Brain microvascular endothelial cell (primary cell): Measurements from ENCODE around the gene KIF15.
"Not testable (repeated sequence)": the region's sequence is repeated elsewhere in the genome, so short reads cannot be mapped to it uniquely, and the experiment has no call there.

Experiments
- DNase-seq: peaks from one replicate; pipeline ENCODE4 v3.0.0-alpha.2; 2020
- H3K27ac ChIP-seq: fragments of 250-450 bp; sonication (Bioruptor Pico); 2 replicates; pipeline ENCODE4 v1.5.1; 2020; ENCODE audit warnings: mild to moderate bottlenecking, moderate library complexity
- H3K27me3 ChIP-seq: fragments of 250-450 bp; sonication (Bioruptor Pico); replicated peaks from 2 replicates; pipeline ENCODE4 v1.5.1; 2020; ENCODE audit warnings: mild to moderate bottlenecking
- H3K36me3 ChIP-seq: fragments of 250-450 bp; sonication (Bioruptor Pico); replicated peaks from 2 replicates; pipeline ENCODE4 v1.5.1; 2020; ENCODE audit warnings: mild to moderate bottlenecking
- H3K4me3 ChIP-seq: 2 replicates; pipeline ENCODE4 v1.5.1; 2011; ENCODE audit warnings: low read depth, mild to moderate bottlenecking, control low read depth, low read length, moderate library complexity
- in situ Hi-C: cut with HindIII; loops from 2 replicates; pipeline ENCODE4 v1.10.0; 2017; ENCODE audit warnings: low sequenced_read_pairs, low pct_ligation_motif_present
- TF ChIP-seq, protein P1 (sequence below): IDR thresholded peaks from 2 replicates; pipeline ENCODE4 v1.5.1; 2011; ENCODE audit warnings: low read depth, mild to moderate bottlenecking, moderate library complexity, low read length, control low read depth, inconsistent platforms; ENCODE audit errors: missing control alignments

KIF15 gene

DNA sequence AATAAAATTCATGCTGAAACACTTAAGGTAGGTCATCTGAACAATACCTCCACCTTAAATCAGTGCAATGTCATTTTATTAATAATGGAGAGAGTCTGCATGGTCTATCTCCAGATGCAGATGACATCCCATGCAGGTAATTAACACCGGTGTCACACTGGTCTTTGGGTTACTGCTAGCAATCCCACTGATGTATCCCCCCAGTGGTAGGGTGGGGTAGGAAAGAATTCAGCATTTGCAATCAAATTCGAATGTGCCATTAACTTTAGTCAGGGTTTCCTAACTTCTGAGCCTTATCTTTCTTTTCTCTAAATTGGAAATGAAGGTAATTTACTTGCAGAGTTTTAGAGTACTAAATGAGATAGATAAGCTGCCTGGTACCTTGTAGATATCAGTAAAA lies 44.4 kb downstream of the KIF15 start:
- H3K27ac ChIP-seq = no peak overlapping the region
- H3K36me3 ChIP-seq = no peaks in the 10 kb centered on the region
- no peak for DNase-seq
- TF ChIP-seq, protein P1, sequence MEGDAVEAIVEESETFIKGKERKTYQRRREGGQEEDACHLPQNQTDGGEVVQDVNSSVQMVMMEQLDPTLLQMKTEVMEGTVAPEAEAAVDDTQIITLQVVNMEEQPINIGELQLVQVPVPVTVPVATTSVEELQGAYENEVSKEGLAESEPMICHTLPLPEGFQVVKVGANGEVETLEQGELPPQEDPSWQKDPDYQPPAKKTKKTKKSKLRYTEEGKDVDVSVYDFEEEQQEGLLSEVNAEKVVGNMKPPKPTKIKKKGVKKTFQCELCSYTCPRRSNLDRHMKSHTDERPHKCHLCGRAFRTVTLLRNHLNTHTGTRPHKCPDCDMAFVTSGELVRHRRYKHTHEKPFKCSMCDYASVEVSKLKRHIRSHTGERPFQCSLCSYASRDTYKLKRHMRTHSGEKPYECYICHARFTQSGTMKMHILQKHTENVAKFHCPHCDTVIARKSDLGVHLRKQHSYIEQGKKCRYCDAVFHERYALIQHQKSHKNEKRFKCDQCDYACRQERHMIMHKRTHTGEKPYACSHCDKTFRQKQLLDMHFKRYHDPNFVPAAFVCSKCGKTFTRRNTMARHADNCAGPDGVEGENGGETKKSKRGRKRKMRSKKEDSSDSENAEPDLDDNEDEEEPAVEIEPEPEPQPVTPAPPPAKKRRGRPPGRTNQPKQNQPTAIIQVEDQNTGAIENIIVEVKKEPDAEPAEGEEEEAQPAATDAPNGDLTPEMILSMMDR = no peak
- no peaks in the 10 kb centered on the region for H3K27me3 ChIP-seq
- H3K4me3 ChIP-seq = no peak overlapping the region
- in situ Hi-C loops = no loop called here

DNA sequence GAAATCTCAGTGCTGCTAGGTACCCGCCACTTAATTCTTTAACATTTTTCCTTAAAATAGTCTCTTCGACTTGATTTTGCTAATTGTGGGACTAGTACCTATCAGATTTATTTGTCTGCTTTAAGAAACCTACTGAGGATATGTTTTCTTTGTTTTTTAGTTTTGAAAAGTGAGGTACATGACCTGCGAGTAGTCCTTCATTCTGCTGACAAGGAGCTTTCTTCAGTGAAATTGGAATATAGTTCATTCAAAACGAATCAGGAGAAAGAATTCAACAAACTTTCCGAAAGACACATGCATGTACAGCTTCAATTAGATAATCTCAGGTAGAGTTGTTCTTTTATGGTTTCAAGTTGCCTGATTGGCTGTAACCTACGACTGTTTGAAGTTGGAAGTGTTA lies 53.2 kb downstream of the KIF15 start:
- no peak overlapping the region for H3K4me3 ChIP-seq
- in situ Hi-C loops = no loop called here
- TF ChIP-seq, protein P1 = no peak
- DNase-seq = no peak
- H3K27ac ChIP-seq = no peak overlapping the region
- H3K36me3 ChIP-seq = no peaks in the 10 kb centered on the region
- H3K27me3 ChIP-seq = no peaks in the 10 kb centered on the region

DNA sequence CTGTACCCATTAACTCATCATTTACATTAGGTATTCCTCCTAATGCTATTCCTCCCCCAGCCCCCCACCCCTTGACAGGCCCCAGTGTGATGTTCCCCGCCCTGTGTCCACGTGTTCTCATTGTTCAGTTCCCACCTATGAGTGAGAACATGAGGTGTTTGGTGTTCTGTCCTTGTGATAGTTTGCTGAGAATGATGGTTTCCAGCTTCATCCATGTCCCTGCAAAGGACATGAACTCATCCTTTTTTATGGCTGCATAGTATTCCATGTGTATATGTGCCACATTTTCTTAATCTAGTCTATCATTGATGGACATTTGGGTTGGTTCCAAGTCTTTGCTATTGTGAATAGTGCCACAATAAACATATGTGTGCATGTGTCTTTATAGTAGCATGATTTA lies 54.7 kb downstream of the KIF15 start:
- in situ Hi-C loops, H3K36me3 ChIP-seq, DNase-seq, H3K27ac ChIP-seq, H3K27me3 ChIP-seq, H3K4me3 ChIP-seq: not testable (repeated sequence)

DNA sequence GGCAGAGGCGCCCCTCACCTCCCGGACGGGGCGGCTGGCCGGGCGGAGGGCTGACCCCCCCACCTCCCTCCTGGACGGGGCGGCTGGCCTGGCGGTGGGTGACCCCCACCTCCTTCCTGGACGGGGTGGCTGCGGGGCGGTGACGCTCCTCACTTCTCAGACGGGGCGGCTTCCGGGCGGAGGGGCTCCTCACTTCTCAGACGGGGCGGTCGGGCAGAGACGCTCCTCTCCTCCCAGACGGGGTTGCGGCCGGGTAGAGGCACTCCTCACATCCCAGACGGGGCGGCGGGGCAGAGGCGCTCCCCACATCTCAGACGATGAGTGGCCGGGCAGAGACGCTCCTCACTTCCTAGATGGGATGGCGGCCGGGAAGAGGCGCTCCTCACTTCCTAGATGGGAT lies 59.6 kb downstream of the KIF15 start:
- H3K4me3 ChIP-seq, H3K27me3 ChIP-seq, H3K36me3 ChIP-seq, DNase-seq, H3K27ac ChIP-seq, in situ Hi-C loops: not testable (repeated sequence)

DNA sequence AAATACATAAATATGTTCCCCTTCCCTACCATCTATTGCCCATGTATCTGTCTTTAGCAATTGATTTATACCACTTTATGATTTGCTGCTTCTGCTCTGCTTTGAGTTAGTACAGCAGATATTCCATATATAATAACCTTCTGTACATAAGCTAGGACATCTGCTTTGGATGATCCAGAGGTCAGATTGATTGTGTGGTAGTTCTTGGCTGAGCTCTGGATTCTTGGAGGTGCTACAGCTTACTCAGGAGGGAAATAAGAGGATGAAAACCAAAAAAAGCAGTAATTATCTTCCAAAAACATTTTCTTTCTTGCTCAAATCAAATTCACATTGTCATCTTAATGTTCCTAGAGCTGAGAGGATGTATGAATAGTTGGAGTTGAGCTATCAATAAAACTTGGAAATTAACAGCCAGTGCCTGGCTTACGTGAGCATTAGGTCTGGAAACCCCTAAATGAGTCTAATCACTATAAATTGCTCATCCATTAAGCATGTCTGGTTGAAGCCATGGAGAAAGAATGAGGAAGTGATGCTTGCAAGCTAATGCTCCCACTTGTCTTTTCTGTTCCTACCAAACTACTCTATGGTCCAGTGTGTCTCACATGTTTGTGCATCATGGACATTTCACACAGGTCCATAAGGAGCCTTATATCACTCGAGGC lies 63.8 kb downstream of the KIF15 start:
- peak; percentile 43 for DNase-seq
- no peaks in the 10 kb centered on the region for H3K27me3 ChIP-seq
- H3K27ac ChIP-seq = no peak overlapping the region
- H3K36me3 ChIP-seq = no peaks in the 10 kb centered on the region
- TF ChIP-seq, protein P1 = no peak
- in situ Hi-C loops = no loop called here
- H3K4me3 ChIP-seq = no peak overlapping the region

DNA sequence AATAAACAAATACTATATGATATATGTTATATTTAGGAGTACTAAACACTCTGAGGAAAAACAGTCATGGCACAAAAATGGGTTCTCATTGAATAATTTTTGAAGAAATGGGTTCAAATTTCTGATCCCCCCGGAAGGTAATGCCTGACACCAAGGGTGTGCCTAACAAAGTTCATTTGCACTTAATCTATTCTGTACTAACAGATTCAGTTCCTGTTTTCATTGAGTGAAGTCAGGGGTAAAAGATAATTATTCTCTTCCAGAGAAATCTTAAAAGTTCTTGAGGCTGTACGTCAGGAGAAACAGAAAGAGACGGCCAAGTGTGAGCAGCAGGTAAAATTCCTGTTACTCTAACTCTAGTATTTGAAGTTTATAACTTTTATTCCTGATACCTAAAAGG lies 65.6 kb downstream of the KIF15 start:
- TF ChIP-seq, protein P1 = no peak
- in situ Hi-C loops = no loop called here
- no peaks in the 10 kb centered on the region for H3K27me3 ChIP-seq
- no peaks in the 10 kb centered on the region for H3K36me3 ChIP-seq
- H3K27ac ChIP-seq = no peak overlapping the region
- DNase-seq = no peak
- H3K4me3 ChIP-seq = no peak overlapping the region

DNA sequence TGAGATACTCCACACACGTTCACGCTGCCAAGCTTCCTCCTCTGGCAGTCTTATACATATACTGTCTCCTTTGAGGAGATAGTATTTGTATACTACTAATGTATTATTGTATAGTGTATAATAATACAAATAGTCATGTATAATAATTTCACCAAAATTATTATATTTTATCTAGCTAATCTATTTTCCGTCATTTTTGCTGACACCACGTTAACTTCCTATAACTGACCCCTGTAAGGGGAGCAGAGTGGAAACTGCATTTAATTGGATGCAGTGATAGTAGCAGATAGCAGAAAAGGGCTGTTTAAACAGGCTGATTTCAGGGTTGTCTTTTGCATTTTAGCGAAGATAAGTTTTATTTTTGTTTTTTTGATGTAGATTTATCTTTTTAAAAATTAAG lies 69.6 kb downstream of the KIF15 start:
- H3K27me3 ChIP-seq = no peaks in the 10 kb centered on the region
- no peaks in the 10 kb centered on the region for H3K36me3 ChIP-seq
- no peak overlapping the region for H3K27ac ChIP-seq
- no peak for DNase-seq
- H3K4me3 ChIP-seq = no peak overlapping the region
- in situ Hi-C loops = no loop called here
- TF ChIP-seq, protein P1 = no peak
